GM23338 (cell line): Measurements from ENCODE around the gene ARHGEF10L. TPM values are rescaled to one million over a fixed set of nuclear protein-coding genes. Genes with fewer than 3 reads are reported as not detected.

Experiments used
- ATAC-seq: fragments of 200-7000 bp; cut with Tn5 transposase; 3 replicates; pipeline ENCODE4 v1.9.1; 2020
- DNase-seq: peaks from one replicate; pipeline ENCODE4 v3.0.0-alpha.2; 2015; ENCODE audit warnings: low spot score
- H2AFZ ChIP-seq: fragments of 200-600 bp; sonication (generic); 2 replicates; pipeline ENCODE4 v1.8.0; 2016; ENCODE audit warnings: antibody characterized with exemption, mild to moderate bottlenecking, moderate library complexity
- H3F3A ChIP-seq: fragments of 200-600 bp; sonication (generic); replicated peaks from 2 replicates; pipeline ENCODE4 v1.8.0; 2017; ENCODE audit warnings: antibody characterized with exemption, mixed run types, low read depth
- H3K27ac ChIP-seq: fragments of 200-600 bp; sonication (generic); 2 replicates; pipeline ENCODE4 v1.6.1; 2016; ENCODE audit warnings: low read depth
- H3K27me3 ChIP-seq: fragments of 200-600 bp; sonication (generic); 2 replicates; pipeline ENCODE4 v1.8.0; 2016; ENCODE audit warnings: mild to moderate bottlenecking, mixed run types, moderate library complexity; ENCODE audit not compliant: insufficient read depth
- H3K36me3 ChIP-seq: fragments of 200-600 bp; sonication (generic); 2 replicates; pipeline ENCODE4 v1.8.0; 2016; ENCODE audit warnings: mild to moderate bottlenecking; ENCODE audit not compliant: insufficient read depth
- H3K4me1 ChIP-seq: fragments of 200-600 bp; sonication (generic); 2 replicates; pipeline ENCODE4 v1.8.0; 2016; ENCODE audit warnings: mild to moderate bottlenecking, moderate library complexity; ENCODE audit not compliant: insufficient read depth
- H3K4me2 ChIP-seq: fragments of 200-600 bp; sonication (generic); 2 replicates; pipeline ENCODE4 v1.7.1; 2017; ENCODE audit warnings: mixed run types
- H3K4me3 ChIP-seq: fragments of 200-600 bp; sonication (generic); 2 replicates; pipeline ENCODE4 v1.6.1; 2016; ENCODE audit warnings: mixed run types
- H3K79me2 ChIP-seq: fragments of 200-600 bp; sonication (generic); replicated peaks from 2 replicates; pipeline ENCODE4 v1.8.0; 2017; ENCODE audit warnings: mild to moderate bottlenecking; ENCODE audit not compliant: insufficient read depth
- H3K9me2 ChIP-seq: fragments of 200-600 bp; sonication (generic); 2 replicates; pipeline ENCODE4 v1.8.0; 2017; ENCODE audit not compliant: insufficient read depth
- H4K20me1 ChIP-seq: fragments of 200-600 bp; sonication (generic); replicated peaks from 2 replicates; pipeline ENCODE4 v1.8.0; 2017; ENCODE audit warnings: mild to moderate bottlenecking; ENCODE audit not compliant: insufficient read depth
- H3K27ac Mint-ChIP-seq: 2 replicates; pipeline ENCODE4 v1.8.0; 2020; ENCODE audit warnings: inconsistent platforms, mild to moderate bottlenecking, moderate library complexity, mixed read lengths
- H3K27me3 Mint-ChIP-seq: 3 replicates; pipeline ENCODE4 v1.8.0; 2022; ENCODE audit warnings: low read depth, mild to moderate bottlenecking, moderate library complexity, mixed read lengths, inconsistent platforms; ENCODE audit not compliant: insufficient read depth, poor library complexity
- H3K36me3 Mint-ChIP-seq: 3 replicates; pipeline ENCODE4 v1.8.0; 2021; ENCODE audit warnings: low read depth, mild to moderate bottlenecking, inconsistent platforms, moderate library complexity, mixed read lengths
- H3K4me1 Mint-ChIP-seq: 3 replicates; pipeline ENCODE4 v1.8.0; 2020; ENCODE audit warnings: mild to moderate bottlenecking, inconsistent platforms, mixed read lengths
- H3K4me3 Mint-ChIP-seq: 3 replicates; pipeline ENCODE4 v1.8.0; 2021; ENCODE audit warnings: moderate library complexity, mild to moderate bottlenecking, inconsistent platforms, mixed read lengths
- H3K9me3 Mint-ChIP-seq: 3 replicates; pipeline ENCODE4 v1.8.0; 2020; ENCODE audit warnings: moderate library complexity, mild to moderate bottlenecking, inconsistent platforms, mixed read lengths
- EZH2phosphoT487 ChIP-seq: fragments of 200-600 bp; sonication (generic); IDR thresholded peaks from one replicate; pipeline ENCODE4 v1.8.1; 2018; ENCODE audit warnings: antibody characterized with exemption; ENCODE audit not compliant: unreplicated experiment
- NANOG ChIP-seq: IDR thresholded peaks from 2 replicates; pipeline ENCODE4 v1.6.1; 2016; ENCODE audit warnings: antibody characterized with exemption, borderline replicate concordance
- REST ChIP-seq: IDR thresholded peaks from one replicate; pipeline ENCODE4 v1.6.1; 2018; ENCODE audit warnings: antibody characterized with exemption; ENCODE audit not compliant: unreplicated experiment
- STAT1 ChIP-seq: IDR thresholded peaks from one replicate; pipeline ENCODE4 v1.6.1; 2016; ENCODE audit warnings: antibody characterized with exemption; ENCODE audit not compliant: unreplicated experiment
- polyA plus RNA-seq: library from polyadenylated mRNA; unstranded; fragments of >200 nt; fragmentation: Nextera tagmentation; extraction: Ambion mirVana; gene quantifications from 2 replicates; pipeline ENCODE4 v1.2.1, GENCODE V29; 2016
- total RNA-seq: library from RNA; depleted of rRNA; stranded (reverse); fragments of >200 nt; shearing (Covaris generic); gene quantifications from 2 replicates; pipeline ENCODE4 v1.2.3, GENCODE V29; 2014
- TF ChIP-seq, protein P1 (sequence below), 2 experiments: fragments of 200-600 bp in 1 of 2; sonication (generic) in 1 of 2; conservative IDR thresholded peaks; 2 replicates each; pipeline versions ENCODE4 v1.5.1 to v1.6.1; 2016 to 2017; ENCODE audit warnings: antibody characterized with exemption in 2 of 2, low read depth in 2 of 2, mild to moderate bottlenecking in 2 of 2, moderate library complexity in 1 of 2

Gene ARHGEF10L
- total and polyA plus RNA-seq, 2 experiments from 2014 or later, result 12.1 to 46.8 TPM

- no peak for TF ChIP-seq REST
These were observed 60.4 kb downstream of the ARHGEF10L start (continued) for GRCh38 chr1:17599954-17600300.

GRCh38 chr1:17600321-17600720, 60.8 kb downstream of the ARHGEF10L start:
- H3K36me3 ChIP-seq, result peaks cover 3% of the 10 kb centered on the region; the same call in 1 of the 2 replicates
- Mint-ChIP-seq H3K27ac (no peak overlapping the region), H3K9me3 (no peaks in the 10 kb centered on the region), H3K27me3 (peaks cover 14% of the 10 kb centered on the region), H3K4me1 (peaks cover 28% of the 10 kb centered on the region; the same call in 2 of the 3 replicates), H3K36me3 (no peaks in the 10 kb centered on the region; the same call in 2 of the 3 replicates), H3K4me3 (no peak overlapping the region)
- no peaks in the 10 kb centered on the region for H3K79me2 ChIP-seq
- H2AFZ ChIP-seq, result no peak overlapping the region
- H3K4me2 ChIP-seq, result no peak overlapping the region
- DNase-seq, result no peak
- H3K4me1 ChIP-seq, result no peaks in the 10 kb centered on the region; the same call in 1 of the 2 replicates
- no peaks in the 10 kb centered on the region for H3K27me3 ChIP-seq
- H3K9me2 ChIP-seq, result no peaks in the 10 kb centered on the region
- no peaks in the 10 kb centered on the region for H3F3A ChIP-seq
- ATAC-seq, result no peak
- TF ChIP-seq EZH2phosphoT487, result no peak
- no peak for TF ChIP-seq STAT1
- no peaks in the 10 kb centered on the region; the same call in none of the 2 replicates for H4K20me1 ChIP-seq
- H3K27ac ChIP-seq, result no peak overlapping the region
- H3K4me3 ChIP-seq, result no peak overlapping the region

GRCh38 chr1:17601643-17602382, 62.3 kb downstream of the ARHGEF10L start:
- H3K27me3 ChIP-seq, result no peaks in the 10 kb centered on the region
- peaks cover 3% of the 10 kb centered on the region; the same call in 1 of the 2 replicates for H3K36me3 ChIP-seq
- H3K4me3 Mint-ChIP-seq, result no peak overlapping the region
- no peaks in the 10 kb centered on the region for H3K9me2 ChIP-seq
- no peak overlapping the region for H3K27ac Mint-ChIP-seq
- peaks cover 12% of the 10 kb centered on the region for H3K27me3 Mint-ChIP-seq
- peaks cover 8% of the 10 kb centered on the region for H3F3A ChIP-seq
- no peaks in the 10 kb centered on the region; the same call in 1 of the 2 replicates for H4K20me1 ChIP-seq
- H2AFZ ChIP-seq, result no peak overlapping the region
- H3K27ac ChIP-seq, result peak overlapping the region; percentile 55; the same call in 1 of the 2 replicates
- no peaks in the 10 kb centered on the region for H3K79me2 ChIP-seq
- H3K4me1 Mint-ChIP-seq, result peaks cover 16% of the 10 kb centered on the region; the same call in 2 of the 3 replicates
- no peak overlapping the region for H3K4me3 ChIP-seq
- no peaks in the 10 kb centered on the region; the same call in 1 of the 2 replicates for H3K4me1 ChIP-seq
- ATAC-seq (peak; percentile 66), DNase-seq (peak; percentile 57)
- H3K4me2 ChIP-seq, result no peak overlapping the region
- H3K9me3 Mint-ChIP-seq, result no peaks in the 10 kb centered on the region
- peaks cover 10% of the 10 kb centered on the region; the same call in 2 of the 3 replicates for H3K36me3 Mint-ChIP-seq
- TF ChIP-seq, protein P1, sequence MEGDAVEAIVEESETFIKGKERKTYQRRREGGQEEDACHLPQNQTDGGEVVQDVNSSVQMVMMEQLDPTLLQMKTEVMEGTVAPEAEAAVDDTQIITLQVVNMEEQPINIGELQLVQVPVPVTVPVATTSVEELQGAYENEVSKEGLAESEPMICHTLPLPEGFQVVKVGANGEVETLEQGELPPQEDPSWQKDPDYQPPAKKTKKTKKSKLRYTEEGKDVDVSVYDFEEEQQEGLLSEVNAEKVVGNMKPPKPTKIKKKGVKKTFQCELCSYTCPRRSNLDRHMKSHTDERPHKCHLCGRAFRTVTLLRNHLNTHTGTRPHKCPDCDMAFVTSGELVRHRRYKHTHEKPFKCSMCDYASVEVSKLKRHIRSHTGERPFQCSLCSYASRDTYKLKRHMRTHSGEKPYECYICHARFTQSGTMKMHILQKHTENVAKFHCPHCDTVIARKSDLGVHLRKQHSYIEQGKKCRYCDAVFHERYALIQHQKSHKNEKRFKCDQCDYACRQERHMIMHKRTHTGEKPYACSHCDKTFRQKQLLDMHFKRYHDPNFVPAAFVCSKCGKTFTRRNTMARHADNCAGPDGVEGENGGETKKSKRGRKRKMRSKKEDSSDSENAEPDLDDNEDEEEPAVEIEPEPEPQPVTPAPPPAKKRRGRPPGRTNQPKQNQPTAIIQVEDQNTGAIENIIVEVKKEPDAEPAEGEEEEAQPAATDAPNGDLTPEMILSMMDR (conservative IDR thresholded peaks at IDR 0.05; ENCODE audit: low read depth in 2 of 2), result peak; percentile 26 to 67; a peak in 3 of 4 replicates
- no peak for TF ChIP-seq NANOG
